HEK293T (cell line): ENCODE results near the gene MYO18B.

ENCODE experiments used
- CTCF ChIA-PET: fragments of 350-600 bp; formaldehyde crosslinking; extraction: SDS; loops from one replicate; lab custom pipeline; 2021; ENCODE audit warnings: antibody characterized with exemption, inconsistent platforms; lab: Yijun Ruan, JAX
- POLR2A ChIA-PET: fragments of 350-600 bp; formaldehyde crosslinking; extraction: SDS; loops from one replicate; lab custom pipeline; 2020; ENCODE audit warnings: antibody characterized with exemption, inconsistent platforms; lab: Yijun Ruan, JAX
- DNase-seq: peaks from one replicate; pipeline ENCODE4 v3.0.0; 2012; ENCODE audit warnings: mixed read lengths; ENCODE audit errors: extremely low spot score
- ARNT ChIP-seq: fragments of 450-650 bp; IDR thresholded peaks from 2 replicates; pipeline ENCODE4 v1.6.1; 2017; ENCODE audit warnings: mild to moderate bottlenecking
- BHLHE40 ChIP-seq: fragments of 450-650 bp; IDR thresholded peaks from 2 replicates; pipeline ENCODE4 v1.6.1; 2016; ENCODE audit warnings: mild to moderate bottlenecking, moderate library complexity, borderline replicate concordance
- CTBP1 ChIP-seq: fragments of 450-650 bp; IDR thresholded peaks from 2 replicates; pipeline ENCODE4 v1.6.1; 2016; ENCODE audit warnings: borderline replicate concordance
- ELF4 ChIP-seq: fragments of 450-650 bp; IDR thresholded peaks from 2 replicates; pipeline ENCODE4 v1.6.1; 2017; ENCODE audit warnings: antibody characterized with exemption
- FOXA1 ChIP-seq: fragments of 450-650 bp; IDR thresholded peaks from 2 replicates; pipeline ENCODE4 v1.6.1; 2016; ENCODE audit warnings: mild to moderate bottlenecking
- FOXK2 ChIP-seq: fragments of 450-650 bp; IDR thresholded peaks from 2 replicates; pipeline ENCODE4 v1.6.1; 2016; ENCODE audit warnings: mild to moderate bottlenecking
- FOXM1 ChIP-seq: fragments of 450-650 bp; IDR thresholded peaks from 2 replicates; pipeline ENCODE4 v1.6.1; 2017; ENCODE audit warnings: mild to moderate bottlenecking, borderline replicate concordance
- HDGF ChIP-seq: fragments of 450-650 bp; IDR thresholded peaks from 2 replicates; pipeline ENCODE4 v1.6.1; 2017; ENCODE audit warnings: antibody characterized with exemption, borderline replicate concordance
- L3MBTL2 ChIP-seq: fragments of 450-650 bp; conservative IDR thresholded peaks from 2 replicates; pipeline ENCODE4 v1.6.1; 2016; ENCODE audit warnings: mild to moderate bottlenecking
- LEF1 ChIP-seq: fragments of 450-650 bp; IDR thresholded peaks from 2 replicates; pipeline ENCODE4 v1.6.1; 2017; ENCODE audit warnings: mild to moderate bottlenecking, borderline replicate concordance
- NFRKB ChIP-seq: fragments of 450-650 bp; IDR thresholded peaks from 2 replicates; pipeline ENCODE4 v1.6.1; 2016; ENCODE audit warnings: mild to moderate bottlenecking, moderate library complexity
- PKNOX1 ChIP-seq: fragments of 450-650 bp; IDR thresholded peaks from 2 replicates; pipeline ENCODE4 v1.6.1; 2016
- SP1 ChIP-seq: fragments of 450-650 bp; IDR thresholded peaks from 2 replicates; pipeline ENCODE4 v1.6.1; 2017
- SUZ12 ChIP-seq: fragments of 450-650 bp; IDR thresholded peaks from 2 replicates; pipeline ENCODE4 v1.6.1; 2016; ENCODE audit warnings: mild to moderate bottlenecking
- TARDBP ChIP-seq: fragments of 450-650 bp; IDR thresholded peaks from 2 replicates; pipeline ENCODE4 v1.6.1; 2016
- ZNF384 ChIP-seq: fragments of 450-650 bp; IDR thresholded peaks from 2 replicates; pipeline ENCODE4 v1.6.1; 2016

The MYO18B gene

GRCh38 chr22:25922141-25922540, 180.2 kb downstream of the MYO18B start:
- no peak for TF ChIP-seq SUZ12
- POLR2A ChIA-PET, result no interaction called here
- CTCF ChIA-PET, result interaction anchor here (1.1 kb wide), 1 partner anchor 19 kb away, joined by 4 read pairs; no protein-coding TSS in a partner anchor
- no peak for DNase-seq

- ChIA-PET CTCF (no interaction called here), POLR2A (no interaction called here)
- DNase-seq, result no peak
- TF ChIP-seq SUZ12 (no peak), FOXK2 (no peak), LEF1 (no peak), TARDBP (no peak), PKNOX1 (no peak), ARNT (no peak), NFRKB (no peak), HDGF (no peak), L3MBTL2 (no peak), FOXA1 (no peak), FOXM1 (no peak), SP1 (no peak), CTBP1 (no peak), ZNF384 (no peak), ELF4 (no peak), BHLHE40 (no peak)
Measured at GRCh38 chr22:25923914-25924313, 181.9 kb downstream of the MYO18B start.

GRCh38 chr22:25928038-25928437, 186.1 kb downstream of the MYO18B start:
- no peak for TF ChIP-seq L3MBTL2
- TF ChIP-seq FOXM1, result no peak
- no peak for TF ChIP-seq FOXA1
- TF ChIP-seq ARNT, result no peak
- TF ChIP-seq FOXK2, result no peak
- TF ChIP-seq LEF1, result no peak
- TF ChIP-seq ELF4, result no peak
- no peak for TF ChIP-seq SP1
- no peak for TF ChIP-seq TARDBP
- TF ChIP-seq SUZ12, result no peak
- no peak for TF ChIP-seq BHLHE40
- no peak for TF ChIP-seq HDGF
- no peak for TF ChIP-seq PKNOX1
- TF ChIP-seq NFRKB, result no peak
- no peak for TF ChIP-seq CTBP1
- no peak for TF ChIP-seq ZNF384
- CTCF ChIA-PET, result interaction anchor here (0.9 kb wide), 1 partner anchor 207 kb away, joined by 3 read pairs; no protein-coding TSS in a partner anchor
- POLR2A ChIA-PET, result no interaction called here
- no peak for DNase-seq

- TF ChIP-seq SUZ12 (no peak), ZNF384 (no peak), NFRKB (no peak), BHLHE40 (no peak), L3MBTL2 (no peak), HDGF (no peak), FOXM1 (no peak), ARNT (no peak), TARDBP (no peak), PKNOX1 (no peak), FOXK2 (no peak), FOXA1 (no peak), SP1 (no peak), LEF1 (no peak), CTBP1 (no peak), ELF4 (no peak)
- POLR2A ChIA-PET, result no interaction called here
- no peak for DNase-seq
- CTCF ChIA-PET, result no interaction called here
Measured at GRCh38 chr22:25929321-25929878, 187.4 kb downstream of the MYO18B start.

- CTCF ChIA-PET, result no interaction called here
- no peak for DNase-seq
- POLR2A ChIA-PET, result no interaction called here
- no peak for TF ChIP-seq BHLHE40
- TF ChIP-seq ZNF384, result no peak
- no peak for TF ChIP-seq FOXA1
- TF ChIP-seq CTBP1, result no peak
- TF ChIP-seq SP1, result no peak
- no peak for TF ChIP-seq FOXK2
- no peak for TF ChIP-seq SUZ12
- no peak for TF ChIP-seq PKNOX1
- TF ChIP-seq FOXM1, result no peak
- no peak for TF ChIP-seq TARDBP
- TF ChIP-seq L3MBTL2, result no peak
- no peak for TF ChIP-seq LEF1
- no peak for TF ChIP-seq ELF4
- TF ChIP-seq ARNT, result no peak
- no peak for TF ChIP-seq NFRKB
- TF ChIP-seq HDGF, result no peak
Measured at GRCh38 chr22:25930083-25930482, 188.1 kb downstream of the MYO18B start.
